ENCODE measurements around the gene PCDHGA6.
"Not testable (repeated sequence)": the region's sequence is repeated elsewhere in the genome, so short reads cannot be mapped to it uniquely, and the experiment has no call there.

The PCDHGA6 gene

GRCh38 chr5:141373673-141374317, at the start of gene PCDHGA6:
Gene PCDHGA6, plus strand, starts transcription at chr5:141373891. Its CDS starts 193 bp downstream, at chr5:141374084.
- peak; percentile 39 for DNase-seq (ENCODE audit: low spot score)

DNA sequence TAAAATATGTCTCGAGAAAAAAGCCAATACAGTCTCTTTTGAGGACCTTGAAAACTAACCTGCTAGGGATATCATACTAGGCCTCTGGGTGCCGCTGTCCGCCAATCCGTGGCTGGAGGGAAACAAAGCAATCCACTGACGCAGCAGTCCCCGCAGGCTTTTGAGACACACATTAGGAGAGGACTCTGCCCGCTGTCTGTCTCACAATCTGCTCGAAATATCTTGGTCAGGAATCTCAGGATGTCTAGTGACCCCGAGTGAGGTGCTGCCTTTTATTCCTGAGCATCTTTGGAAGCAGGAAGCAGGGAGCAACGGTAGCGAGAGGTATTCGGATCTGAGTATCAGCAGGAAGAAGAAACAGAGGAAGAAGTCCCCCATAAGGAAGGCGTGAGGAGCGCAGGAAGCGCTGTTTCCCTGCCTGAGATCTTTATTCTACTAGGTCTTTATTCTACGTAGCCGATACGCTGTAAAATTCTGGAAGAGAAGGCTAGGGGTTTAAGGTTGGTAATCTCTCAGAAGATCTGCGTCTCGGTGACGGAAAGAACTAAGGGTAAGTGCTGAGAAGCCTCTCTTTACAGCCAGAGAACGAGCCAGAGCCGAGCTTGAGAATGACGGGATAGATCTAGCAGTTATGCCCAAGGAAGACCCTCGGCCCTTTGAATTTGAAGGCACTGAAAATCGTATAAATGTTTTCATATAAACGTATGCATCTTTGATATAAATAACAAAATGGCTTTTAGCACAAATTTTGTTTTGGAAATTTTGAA, 47.4 kb upstream of the PCDHGA6 start:
- peak; percentile 77 for DNase-seq (ENCODE audit: low spot score)

DNA sequence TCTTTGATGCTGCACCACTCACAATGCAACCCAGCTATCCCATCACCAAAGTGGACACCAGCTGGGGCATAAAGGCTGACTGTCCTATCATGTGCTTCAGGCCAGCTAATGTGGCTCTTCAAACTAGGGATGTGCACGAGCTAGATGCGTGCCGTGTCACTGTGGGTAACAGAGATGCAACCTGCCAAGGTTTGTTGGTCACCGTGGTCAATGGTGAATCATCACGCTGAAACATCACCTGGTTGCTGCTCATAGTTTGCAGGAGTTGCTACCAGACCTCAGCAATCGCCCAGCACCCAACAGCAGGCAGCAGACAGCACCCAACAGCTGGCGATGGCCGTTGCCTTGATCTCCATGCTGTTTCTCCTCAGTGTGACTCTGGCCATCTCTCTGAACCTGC, 45.5 kb upstream of the PCDHGA6 start:
- peak; percentile 60 for DNase-seq (ENCODE audit: low spot score)

DNA sequence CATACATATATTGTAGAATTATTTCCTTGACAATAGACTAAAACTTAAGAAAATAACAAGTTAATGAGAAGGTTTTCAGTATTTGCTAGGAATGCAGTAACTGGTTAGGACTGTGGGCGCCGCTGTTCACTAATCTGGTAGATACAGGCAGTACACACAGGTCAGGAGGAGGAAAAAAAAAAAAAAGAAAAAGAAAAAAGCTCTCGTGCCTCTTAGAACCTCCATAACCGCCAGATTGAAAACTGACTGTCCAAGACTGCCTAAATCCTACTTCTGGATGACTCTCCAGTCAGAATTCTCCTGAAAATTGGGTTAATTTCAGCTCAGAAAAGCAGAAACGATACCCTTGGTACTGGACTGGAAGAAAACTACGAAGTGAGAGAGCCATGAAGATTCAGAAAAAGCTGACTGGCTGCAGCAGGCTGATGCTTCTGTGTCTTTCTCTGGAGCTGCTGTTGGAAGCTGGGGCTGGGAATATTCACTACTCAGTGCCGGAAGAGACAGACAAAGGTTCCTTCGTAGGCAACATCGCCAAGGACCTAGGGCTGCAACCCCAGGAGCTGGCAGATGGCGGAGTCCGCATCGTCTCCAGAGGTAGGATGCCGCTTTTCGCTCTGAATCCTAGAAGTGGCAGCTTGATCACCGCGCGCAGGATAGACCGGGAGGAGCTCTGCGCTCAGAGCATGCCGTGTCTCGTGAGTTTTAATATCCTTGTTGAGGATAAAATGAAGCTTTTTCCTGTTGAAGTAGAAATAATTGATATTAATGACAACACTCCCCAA, 43.2 kb upstream of the PCDHGA6 start, which contains the start of gene PCDHGA1:
TSS of gene PCDHGA1 (plus strand) at position 216 of the 782 bp plus-strand sequence.
- DNase-seq (ENCODE audit: low spot score), result peak; percentile 59

- DNase-seq (ENCODE audit: low spot score), result not testable (repeated sequence)
Observed at GRCh38 chr5:141332571-141332970, 41.1 kb upstream of the PCDHGA6 start.

DNA sequence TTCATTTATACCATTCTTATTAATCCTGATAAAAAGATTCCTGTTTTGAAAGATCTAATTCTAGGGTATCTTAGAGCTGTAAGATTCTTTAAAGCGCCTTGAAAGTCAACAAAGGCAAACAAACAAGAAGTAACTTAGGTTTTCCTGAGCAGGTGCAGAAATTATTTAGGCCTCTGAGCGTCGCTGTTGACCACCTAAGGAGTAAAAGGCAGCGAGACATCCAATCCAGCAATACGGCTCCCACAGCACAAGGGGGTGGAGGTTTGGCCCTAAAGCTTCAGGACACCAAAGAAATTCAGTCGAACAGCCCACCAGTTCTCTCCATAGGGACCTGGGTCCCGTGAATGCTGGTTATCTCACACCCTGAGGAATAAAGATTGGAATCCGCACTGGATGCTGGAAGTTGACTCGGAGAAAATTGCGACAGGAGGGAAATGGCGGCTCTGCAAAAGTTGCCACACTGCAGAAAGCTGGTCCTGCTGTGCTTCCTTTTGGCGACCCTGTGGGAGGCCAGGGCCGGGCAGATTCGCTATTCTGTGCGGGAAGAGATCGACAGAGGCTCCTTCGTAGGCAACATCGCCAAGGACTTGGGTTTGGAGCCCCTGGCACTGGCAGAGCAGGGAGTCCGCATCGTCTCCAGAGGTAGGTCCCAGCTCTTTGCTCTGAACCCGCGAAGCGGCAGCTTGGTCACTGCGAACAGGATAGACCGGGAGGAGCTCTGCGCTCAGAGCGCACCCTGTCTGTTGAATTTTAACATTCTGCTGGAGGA, 35.0 kb upstream of the PCDHGA6 start, which contains the start of gene PCDHGA2:
TSS of gene PCDHGA2 (plus strand) at position 223 of the 769 bp plus-strand sequence.
- DNase-seq (ENCODE audit: low spot score), result peak; percentile 59

- DNase-seq (ENCODE audit: low spot score), result not testable (repeated sequence)
Observed at GRCh38 chr5:141340781-141341354, 32.8 kb upstream of the PCDHGA6 start.

DNA sequence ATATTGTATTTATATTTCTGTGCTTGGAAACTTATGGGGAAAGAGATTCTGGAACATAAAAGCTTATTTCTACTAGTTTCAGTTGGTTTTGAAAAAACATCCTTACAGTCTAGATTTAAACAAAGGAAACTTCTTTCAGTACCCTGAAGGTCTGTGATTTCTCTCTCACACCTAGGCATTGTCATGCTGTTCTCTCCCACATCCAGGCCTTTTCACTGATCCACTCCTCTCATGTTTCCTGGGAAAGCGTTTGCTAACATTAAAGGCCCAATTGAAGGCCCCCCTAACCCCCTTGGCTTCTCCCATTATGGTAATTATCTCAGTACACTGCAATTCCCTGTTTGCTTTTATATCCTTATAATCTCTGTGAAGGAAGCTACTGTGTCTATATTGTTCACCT, 30.9 kb upstream of the PCDHGA6 start:
- DNase-seq (ENCODE audit: low spot score), result no peak

DNA sequence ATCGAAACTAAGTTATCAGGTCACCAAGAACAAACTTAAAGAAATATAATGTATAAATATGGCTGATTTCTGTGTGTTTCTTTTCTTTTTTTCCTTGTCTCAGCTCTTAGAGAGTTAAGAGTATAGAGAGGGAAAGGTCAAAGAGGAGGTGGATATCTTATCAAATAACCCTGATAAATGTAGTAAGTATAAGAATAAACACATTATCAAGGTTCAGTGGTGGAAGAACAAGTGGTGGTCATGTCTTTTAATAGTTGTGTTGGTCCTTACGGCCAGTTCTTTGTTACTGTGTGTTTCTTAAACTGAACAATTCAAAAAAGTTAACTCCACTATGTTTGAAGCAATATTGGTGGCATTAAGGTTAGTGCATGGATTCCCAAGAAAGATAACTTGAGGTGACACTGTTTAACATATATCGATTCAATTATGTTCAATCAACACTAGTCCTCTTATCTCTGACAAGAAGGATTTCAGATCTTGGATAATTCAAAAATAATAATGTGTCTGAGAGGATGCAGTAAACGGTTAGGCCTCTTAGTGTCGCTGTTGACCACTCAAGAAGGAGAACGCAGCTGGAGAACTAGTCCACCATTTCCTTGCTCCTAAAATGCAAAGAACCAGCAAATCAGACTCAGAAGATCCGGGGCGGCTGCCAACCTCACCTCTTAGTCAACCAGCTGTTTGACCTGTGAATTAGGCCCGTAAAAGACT, 30.3 kb upstream of the PCDHGA6 start, which contains the start of gene PCDHGA3:
TSS of gene PCDHGA3 (plus strand) at position 588 of the 711 bp plus-strand sequence. CDS start 205 bp downstream, outside the sequence.
- DNase-seq (ENCODE audit: low spot score), result peak; percentile 44

GRCh38 chr5:141343953-141344463, 29.7 kb upstream of the PCDHGA6 start:
- DNase-seq (ENCODE audit: low spot score), result no peak

DNA sequence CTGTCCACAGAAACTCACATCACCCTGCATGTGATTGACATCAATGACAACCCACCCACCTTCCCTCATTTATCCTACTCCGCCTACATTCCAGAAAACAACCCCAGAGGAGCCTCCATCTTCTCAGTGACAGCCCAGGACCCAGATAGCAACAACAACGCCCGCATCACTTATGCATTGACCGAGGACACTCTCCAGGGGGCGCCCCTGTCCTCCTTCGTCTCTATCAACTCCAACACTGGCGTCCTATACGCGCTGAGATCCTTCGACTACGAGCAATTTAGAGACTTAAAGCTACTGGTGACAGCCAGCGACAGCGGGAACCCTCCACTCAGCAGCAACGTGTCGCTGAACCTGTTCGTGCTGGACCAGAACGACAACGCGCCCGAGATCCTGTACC, 28.4 kb upstream of the PCDHGA6 start:
- no peak for DNase-seq (ENCODE audit: low spot score)

GRCh38 chr5:141346017-141346416, 27.7 kb upstream of the PCDHGA6 start:
- not testable (repeated sequence) for DNase-seq (ENCODE audit: low spot score)

DNA sequence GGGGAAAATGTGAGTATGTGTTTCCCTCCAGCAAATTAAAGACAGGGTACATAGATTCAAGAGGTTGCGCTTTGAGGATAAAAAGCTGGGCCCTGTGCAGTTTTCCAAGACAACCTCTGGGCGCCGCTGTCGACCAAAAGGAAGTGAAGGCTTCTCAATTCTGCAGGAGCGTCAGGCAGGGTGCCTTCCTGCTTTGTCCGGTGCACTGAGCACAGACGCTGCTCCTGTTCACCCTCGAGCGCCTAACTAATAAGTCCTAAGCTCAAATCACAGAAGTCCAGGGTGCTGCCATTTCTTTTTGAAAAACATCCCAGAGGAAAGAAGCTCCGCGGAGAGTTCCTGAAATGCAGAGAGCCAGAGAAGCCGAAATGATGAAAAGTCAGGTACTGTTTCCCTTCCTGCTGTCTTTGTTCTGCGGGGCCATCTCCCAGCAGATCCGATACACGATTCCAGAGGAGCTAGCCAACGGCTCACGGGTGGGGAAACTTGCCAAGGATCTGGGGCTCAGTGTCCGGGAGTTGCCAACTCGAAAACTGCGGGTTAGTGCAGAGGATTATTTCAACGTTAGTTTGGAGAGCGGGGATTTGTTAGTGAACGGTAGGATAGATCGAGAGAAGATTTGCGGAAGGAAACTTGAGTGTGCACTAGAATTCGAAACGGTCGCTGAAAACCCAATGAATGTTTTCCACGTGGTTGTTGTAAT, 23.6 kb upstream of the PCDHGA6 start, which contains the start of gene PCDHGB1:
TSS of gene PCDHGB1 (plus strand) at position 183 of the 703 bp plus-strand sequence. CDS start at position 345, 162 bp downstream.
- peak; percentile 74 for DNase-seq (ENCODE audit: low spot score)

GRCh38 chr5:141351591-141351990, 22.1 kb upstream of the PCDHGA6 start:
- DNase-seq (ENCODE audit: low spot score), result no peak

- no peak for DNase-seq (ENCODE audit: low spot score)
Observed at GRCh38 chr5:141354900-141355469, 18.7 kb upstream of the PCDHGA6 start, which contains the start of gene PCDHGA4. Gene PCDHGA4, plus strand, starts transcription at chr5:141355021. Its CDS starts 87 bp downstream, at chr5:141355108.

DNA sequence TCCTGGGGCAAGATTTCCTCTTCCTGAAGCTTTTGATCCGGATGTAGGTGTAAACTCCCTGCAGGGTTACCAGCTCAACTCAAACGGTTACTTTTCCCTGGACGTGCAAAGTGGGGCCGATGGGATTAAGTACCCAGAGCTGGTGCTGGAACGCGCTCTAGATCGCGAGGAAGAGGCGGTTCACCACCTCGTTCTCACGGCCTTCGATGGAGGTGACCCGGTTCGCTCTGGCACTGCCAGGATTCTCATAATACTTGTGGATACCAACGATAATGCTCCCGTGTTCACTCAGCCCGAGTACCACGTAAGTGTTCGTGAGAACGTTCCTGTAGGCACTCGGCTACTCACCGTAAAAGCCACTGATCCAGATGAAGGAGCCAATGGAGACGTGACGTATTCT, 18.1 kb upstream of the PCDHGA6 start:
- no peak for DNase-seq (ENCODE audit: low spot score)

GRCh38 chr5:141356133-141356532, 17.6 kb upstream of the PCDHGA6 start:
- no peak for DNase-seq (ENCODE audit: low spot score)

GRCh38 chr5:141356950-141357349, 16.7 kb upstream of the PCDHGA6 start:
- no peak for DNase-seq (ENCODE audit: low spot score)
